OCI-LY1 (cell line): ENCODE results near the gene RPL32.

Experiments used
- CTCF ChIP-seq: fragments of 200-600 bp; sonication (generic), shearing (Covaris generic); IDR thresholded peaks from 2 replicates; pipeline ENCODE4 v1.5.1; 2017; ENCODE audit warnings: mild to moderate bottlenecking, antibody characterized with exemption, low read length, moderate library complexity, mixed read lengths
- EZH2 ChIP-seq: fragments of 200-600 bp; sonication (generic), shearing (Covaris generic); IDR thresholded peaks from 2 replicates; pipeline ENCODE4 v1.8.0; 2017; ENCODE audit warnings: borderline replicate concordance, mixed run types, mild to moderate bottlenecking, antibody characterized with exemption, low read length, moderate library complexity, mixed read lengths

GRCh38 chr3:12886106-12886679 is 44.8 kb upstream of the RPL32 start:
- no peak for TF ChIP-seq CTCF
- no peak for TF ChIP-seq EZH2
